ENCODE data around the gene HORMAD2.
"Not testable (repeated sequence)": the region's sequence is repeated elsewhere in the genome, so short reads cannot be mapped to it uniquely, and the experiment has no call there.

HORMAD2 gene

DNA sequence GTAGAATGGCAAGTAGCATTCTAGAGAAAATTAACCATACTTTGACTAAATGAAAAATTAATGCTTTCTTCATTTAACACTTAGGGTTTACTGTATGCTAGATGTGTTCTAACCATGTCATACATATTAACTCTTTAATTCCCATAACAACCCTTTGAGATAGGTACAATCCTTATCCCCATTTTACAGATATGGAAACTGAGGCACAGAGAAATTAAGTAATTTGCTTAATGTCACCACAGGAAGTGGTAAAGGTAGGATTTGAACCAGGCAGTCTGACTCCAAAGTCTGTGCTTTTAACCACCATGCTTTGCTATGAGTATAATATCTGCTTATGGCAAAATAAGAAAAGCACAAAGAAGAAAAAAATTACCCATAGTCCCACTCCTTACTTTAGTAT is 106.8 kb downstream of the HORMAD2 start:
- DNase-seq (ENCODE audit: insufficient read length, low spot score): no peak
- peak; percentile 45 for FAIRE-seq

DNA sequence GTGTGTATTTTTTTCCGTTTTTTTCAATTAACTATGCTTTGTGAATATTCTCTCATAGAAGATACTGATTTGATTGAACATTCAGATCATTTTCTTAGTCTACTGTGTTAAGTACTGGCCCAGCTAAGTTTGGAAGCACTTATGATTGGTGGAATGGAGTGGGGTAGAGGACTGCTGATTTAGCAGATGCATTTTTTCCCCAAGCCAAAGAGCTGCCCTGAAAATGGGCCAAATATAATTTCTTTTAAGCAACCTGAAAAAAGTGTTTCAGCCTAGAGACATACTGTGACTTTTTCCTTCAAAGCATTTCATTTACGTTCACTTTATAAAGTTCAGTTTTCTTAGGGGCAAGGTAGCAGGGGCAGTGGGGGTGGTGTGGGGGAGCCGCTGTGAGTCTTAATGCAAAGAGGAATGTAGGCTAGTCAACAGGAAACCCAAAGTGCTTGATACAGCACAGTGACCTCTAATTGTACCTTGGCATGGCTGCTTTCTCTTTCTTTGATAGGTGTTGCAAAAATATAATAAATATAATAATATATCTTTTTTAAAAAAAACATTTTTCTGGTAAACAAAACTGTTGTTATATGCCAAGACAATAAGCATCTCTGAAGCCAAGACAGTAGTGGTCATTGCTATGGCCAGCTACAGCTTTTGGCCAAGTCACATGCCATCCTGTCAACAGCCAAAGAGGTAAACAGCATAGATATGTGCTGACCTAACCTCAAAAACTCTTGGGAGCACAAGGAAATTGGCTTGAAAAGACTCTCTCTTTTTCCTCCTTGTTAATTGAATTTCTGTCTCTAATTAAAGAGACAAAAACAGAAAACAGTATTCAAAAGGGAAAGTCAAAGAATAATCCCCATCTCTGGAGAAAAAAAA is 107.5 kb downstream of the HORMAD2 start:
- FAIRE-seq: no peak

DNA sequence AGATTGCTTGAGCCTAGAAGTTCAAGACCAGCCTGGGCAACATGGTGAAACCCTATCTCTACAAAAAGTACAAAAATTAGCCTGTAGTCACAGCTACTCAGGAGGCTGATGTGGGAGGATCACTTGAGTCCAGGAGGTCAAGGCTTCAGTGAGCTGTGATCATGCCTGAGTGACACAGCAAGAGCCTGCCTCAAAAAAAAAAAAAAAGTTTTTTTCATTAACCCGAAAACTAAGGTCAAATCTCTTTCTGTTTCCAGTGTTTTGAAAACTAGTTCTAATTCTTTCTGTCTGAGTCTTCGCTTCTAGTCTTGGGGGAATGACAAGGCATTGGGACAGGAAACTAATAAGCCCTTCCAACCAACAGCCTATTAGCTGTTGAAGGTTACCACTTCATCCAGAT is 108.6 kb downstream of the HORMAD2 start:
- FAIRE-seq (no peak), DNase-seq (ENCODE audit: insufficient read length, low spot score) (no peak)

More for the DNA sequence above, 107.5 kb downstream of the HORMAD2 start:
- DNase-seq (ENCODE audit: insufficient read length, low spot score): no peak

DNA sequence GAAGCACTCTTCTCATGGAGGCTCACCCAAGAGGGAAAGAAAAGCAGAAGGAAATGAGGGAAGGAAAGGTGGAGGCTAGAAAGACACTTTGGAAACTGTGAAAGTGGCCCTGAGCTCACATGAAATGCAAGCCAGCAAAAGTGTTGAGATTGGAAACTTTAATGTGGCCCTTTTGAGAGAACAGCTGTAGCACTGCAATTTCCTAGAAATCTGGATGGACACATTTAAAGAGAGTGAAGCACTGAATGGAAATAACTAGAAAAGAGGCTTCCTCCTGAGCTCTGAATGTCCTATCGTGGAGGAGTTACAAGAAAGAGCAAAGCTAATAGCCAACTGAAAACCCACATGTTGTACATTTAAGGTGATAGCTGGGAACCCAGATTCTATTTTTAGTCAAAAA is 110.3 kb downstream of the HORMAD2 start:
- FAIRE-seq (no peak), DNase-seq (ENCODE audit: insufficient read length, low spot score) (no peak)

DNA sequence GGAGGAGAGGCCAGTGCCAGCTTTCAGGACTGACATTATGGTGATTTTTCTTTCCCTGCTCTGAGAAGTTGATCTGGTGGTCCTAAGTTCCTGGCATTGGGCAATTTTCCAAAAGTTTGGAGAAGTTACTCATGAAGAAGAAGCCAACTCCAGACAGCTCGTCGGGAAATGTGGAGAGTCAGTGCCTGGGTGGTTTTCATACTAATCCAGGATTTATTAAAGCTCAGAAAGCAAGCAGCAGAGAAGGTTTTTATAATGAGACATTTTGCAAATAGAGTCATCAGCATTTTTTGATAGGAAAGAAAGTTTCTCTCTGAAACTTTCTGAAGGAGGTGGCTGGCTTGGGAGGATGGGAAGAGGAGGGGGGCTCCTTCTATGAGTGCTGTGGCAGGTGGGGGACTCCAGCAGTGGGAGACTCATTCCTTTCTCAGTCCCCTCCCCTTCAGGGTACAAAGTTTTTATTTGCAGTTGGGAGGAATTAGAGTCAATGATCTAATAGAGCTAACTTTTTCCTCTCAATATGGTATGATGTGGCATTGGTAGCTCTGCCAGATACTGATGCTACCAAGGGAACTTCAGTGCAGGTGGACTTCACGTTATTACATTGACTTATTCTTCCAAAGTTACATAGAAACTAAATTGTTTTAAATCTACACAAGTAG is 110.9 kb downstream of the HORMAD2 start:
- FAIRE-seq: no peak
- DNase-seq (ENCODE audit: insufficient read length, low spot score): no peak

DNA sequence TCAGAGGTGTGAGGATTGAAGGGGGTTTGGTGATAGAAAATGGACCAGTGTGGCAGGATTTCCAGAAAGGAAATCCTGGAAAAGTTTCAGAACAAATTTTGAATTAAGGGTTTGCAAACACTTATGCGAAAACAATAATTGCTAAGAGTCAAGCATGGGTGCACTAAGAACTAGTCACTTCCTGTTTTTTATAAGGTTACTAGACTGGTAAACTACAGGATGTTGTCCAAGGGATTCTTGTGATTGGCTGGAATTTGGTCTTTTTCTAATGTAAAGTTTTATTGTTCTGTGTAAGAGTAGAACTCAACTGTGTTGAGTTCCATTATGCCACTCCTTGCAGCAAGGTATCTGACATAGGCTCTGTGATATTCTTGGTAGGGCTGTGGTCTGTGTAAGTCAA is 112.2 kb downstream of the HORMAD2 start:
- FAIRE-seq (peak; percentile 52), DNase-seq (ENCODE audit: insufficient read length, low spot score) (no peak)

DNA sequence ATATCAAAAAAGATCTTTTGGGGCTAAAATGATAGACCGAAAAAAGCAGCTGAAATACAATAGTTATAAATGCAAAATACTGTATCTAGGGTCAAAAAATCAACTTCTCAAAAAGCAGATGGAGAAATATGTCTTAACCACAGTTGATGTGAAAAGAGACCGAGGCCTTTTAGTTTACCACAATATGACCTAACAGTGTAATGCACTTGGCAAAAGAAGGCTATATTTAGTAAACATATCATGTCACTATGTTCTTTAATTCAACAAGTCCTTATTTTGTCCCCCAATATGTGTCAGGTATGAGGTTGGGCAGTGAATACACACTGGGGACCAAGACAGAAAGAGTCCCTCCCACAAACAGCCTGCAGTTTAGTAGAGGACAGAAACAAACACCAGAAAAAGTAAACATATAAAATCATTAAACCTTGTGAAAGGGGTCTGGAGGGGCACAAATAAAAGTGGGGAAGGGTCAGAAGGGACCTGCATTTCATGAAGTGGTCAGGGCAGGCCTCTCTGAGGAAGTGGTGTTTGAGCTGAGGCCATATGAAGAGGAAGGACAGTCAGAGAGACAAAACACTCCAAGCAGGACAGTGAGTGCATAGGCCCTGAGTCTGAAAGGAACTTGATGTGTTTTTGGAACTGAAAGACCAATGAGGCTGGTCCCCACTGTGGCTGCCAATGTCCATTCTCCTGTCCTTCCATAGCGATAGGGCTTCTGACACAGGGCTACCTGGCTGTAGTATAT is 112.9 kb downstream of the HORMAD2 start:
- DNase-seq (ENCODE audit: insufficient read length, low spot score): no peak
- no peak for FAIRE-seq

DNA sequence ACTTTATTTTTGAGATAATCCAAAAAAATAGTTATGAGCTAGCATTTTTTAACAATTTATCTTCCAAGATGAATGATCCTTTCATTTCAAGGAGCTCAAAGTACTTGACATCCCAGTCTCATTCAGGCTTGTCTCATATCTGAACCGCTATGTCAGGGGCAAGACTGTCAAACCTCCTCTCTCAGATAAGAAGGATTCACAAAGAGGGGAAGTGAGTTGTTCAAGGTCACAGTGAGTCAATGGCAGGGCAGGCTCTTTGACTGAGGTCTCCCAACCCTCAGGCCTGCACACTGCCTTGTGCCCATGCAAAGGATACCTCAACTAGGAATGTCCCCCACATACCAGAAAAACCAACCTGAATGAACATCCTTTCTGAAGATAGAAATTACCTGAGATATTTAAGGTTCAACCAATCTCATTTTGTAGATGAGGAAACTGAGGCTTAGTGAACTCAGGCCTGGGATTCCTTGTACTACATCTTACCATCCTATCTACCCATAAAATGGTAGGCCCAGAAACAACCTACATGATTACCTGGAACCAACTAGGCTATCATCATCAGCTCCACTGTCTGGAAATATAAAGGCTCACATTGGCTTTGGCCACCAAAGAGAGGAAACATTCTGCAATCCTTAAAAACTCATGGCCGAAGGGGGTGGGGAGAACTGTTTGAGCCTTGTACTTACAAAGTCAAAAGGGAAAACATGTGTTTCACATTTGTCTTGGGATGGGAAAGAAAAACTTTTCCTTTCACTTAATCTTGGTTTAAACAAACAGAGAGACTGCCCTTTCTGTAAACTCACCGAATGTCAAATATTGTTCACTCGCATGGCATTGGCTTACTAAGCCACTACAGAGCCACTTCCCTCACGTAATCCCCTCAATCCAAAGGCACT is 115.2 kb downstream of the HORMAD2 start:
- DNase-seq (ENCODE audit: insufficient read length, low spot score) (no peak), FAIRE-seq (no peak)

DNA sequence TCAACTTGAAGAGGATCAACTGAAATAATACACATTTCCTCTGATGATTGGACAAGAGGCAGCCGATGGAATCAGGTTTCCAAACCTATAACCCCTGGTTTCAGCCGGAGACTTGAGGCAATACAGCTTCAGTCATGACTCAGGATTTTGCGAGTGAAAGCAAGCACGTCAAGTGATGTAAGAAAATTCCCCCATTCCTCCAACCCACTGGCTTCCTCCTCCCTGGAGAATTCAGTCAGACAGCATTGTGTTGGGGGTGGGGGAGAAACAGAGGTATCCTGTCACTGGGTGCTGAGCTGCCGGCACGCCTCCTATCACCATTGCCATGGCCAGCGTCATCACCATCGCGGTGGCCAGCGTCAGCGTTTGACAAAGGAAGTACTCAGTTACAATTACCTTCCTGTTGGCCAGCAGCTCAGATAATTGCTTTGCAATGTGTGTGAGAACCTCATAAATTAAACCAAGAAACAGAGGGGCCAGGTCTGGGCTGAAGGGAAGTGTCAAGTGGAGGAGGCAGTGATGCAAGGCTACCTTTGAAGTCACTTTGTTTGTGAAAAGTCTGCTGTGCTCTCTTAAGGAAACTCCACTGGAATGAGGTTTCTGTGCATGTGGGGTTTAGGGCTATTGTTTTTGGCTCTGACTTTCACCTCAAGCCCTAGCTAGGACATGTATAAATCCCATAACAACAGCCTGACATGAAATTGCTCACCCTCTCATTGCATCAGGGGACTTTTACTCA is 116.0 kb downstream of the HORMAD2 start:
- DNase-seq (ENCODE audit: insufficient read length, low spot score) (no peak), FAIRE-seq (peak; percentile 26)

DNA sequence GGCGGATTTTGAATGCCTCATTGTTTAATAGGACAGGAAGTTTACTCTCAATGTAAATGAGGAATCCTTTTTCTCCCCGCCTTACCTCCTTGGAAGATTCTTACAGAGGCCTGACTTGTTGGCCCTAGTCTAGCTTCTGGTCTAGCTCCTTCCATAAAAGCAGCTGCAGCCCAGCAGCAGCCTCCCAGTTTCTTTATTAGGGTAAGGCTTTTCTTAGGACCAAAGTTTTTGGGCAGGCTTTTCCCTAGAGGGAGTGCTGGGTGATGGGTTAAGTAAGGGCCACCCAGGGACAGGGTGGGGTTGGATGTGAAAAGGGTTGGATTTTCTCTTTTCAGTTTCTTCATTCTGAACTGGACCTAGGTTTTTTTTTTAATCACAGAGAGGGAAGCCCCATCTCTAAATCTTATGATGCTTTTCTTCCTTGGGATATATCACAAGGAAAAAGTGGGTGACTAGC is 116.6 kb downstream of the HORMAD2 start:
- DNase-seq (ENCODE audit: insufficient read length, low spot score) (no peak), FAIRE-seq (peak; percentile 53)

DNA sequence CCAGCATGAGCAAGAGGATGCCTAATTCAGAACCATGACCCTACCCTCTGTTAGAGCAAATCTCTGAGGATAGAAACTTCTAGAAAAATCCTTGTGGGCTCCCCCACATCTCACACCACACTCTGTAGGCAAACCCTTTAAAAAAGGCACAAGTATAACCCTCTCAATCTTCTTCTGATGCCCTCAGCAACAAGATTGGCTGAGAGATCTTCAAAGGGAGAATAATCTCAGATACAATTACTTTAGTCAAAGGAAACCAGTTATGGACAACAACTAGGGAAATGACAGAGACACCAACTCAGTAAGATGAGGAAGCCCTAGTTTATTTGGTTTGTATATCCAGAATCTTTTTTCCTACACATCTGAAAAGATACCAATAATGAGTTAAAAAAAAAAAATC is 117.1 kb downstream of the HORMAD2 start:
- no peak for FAIRE-seq
- DNase-seq (ENCODE audit: insufficient read length, low spot score): no peak

DNA sequence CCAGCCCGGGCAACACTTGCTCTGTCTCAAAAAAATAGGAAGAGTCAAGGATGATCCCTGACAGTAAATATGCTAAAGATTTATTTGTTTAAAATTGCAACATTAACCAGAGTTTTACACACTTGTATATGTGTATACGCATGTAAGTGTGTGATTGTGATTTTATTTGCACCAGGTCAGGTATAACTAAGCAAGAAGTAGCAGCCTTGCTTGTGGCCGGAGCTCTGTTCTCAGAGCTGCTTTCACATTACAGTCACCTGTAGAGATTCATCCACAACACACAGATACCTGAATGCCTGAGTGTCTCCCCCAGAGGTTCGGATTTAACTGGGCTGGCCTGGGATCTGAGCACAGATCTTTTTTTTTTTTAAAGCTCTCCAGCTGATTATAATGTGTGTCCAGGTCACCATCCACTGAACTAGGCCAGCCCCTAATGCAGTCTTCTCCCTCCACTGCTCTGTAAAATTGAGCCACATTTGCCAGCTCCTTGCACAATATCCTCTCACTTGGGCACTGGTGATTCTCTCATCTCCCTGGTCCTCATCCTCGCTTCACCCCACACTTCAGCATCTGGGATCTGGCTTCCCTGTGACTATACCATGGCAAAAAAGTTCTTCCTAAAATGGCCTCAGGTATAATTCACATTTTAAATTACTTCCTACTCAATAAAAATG is 118.0 kb downstream of the HORMAD2 start:
- DNase-seq (ENCODE audit: insufficient read length, low spot score) (no peak), FAIRE-seq (no peak)

DNA sequence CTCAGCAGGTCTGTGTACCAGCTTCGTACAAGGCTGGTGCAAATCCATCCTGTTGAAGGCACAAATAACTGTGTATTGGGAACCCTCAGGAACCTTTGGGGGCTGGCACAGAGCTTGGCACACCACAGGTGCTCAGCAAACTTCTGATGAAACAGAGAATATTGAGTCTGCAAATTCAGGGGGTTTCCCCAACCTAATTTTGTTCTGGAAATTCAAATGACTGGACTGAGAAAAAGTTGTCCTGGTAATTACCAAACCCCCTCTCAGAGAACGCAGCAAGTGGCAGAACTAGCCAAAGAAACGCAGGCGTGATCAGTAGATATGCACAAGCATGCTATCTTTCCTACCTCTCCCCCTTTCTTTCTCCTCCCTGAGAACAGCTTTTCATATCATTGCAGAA is 118.7 kb downstream of the HORMAD2 start:
- FAIRE-seq (no peak), DNase-seq (ENCODE audit: insufficient read length, low spot score) (no peak)

DNA sequence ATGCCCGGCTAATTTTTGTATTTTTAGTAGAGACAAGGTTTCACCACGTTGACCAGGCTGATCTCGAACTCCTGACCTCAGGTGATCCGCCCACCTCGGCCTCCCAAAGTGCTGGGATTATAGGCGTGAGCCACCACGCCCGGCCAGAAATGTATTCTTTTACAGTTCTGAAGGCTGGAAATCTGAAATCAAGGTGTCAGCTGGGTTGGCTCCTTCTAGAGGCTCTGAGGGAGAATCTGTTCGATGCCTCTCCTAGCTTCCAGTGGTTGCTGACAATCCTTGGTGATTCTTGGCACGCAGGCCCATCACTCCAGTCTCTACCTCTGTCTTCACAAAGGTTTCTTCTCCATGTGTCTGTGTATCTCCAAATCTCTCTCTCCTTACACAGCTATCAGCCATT is 120.6 kb downstream of the HORMAD2 start:
- DNase-seq (ENCODE audit: insufficient read length, low spot score); FAIRE-seq: not testable (repeated sequence)

DNA sequence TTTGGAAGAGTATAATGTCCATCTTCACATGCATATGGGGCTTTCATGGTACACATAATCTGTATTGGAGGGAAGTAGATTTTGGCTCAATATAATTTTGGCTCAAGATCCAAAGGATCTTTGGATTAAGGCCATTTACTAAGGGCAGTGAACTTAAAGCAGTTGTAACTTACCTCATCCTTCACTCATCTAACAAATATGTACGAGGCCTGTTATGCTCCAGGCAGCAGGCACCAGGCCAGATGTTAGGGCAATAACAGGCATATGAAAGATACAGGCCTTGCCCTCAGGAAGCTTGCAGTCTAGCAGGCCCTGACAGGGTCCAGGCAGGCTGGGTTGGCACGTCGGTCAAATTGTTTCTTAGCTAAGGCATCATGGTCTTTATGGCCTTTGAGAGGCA is 121.7 kb downstream of the HORMAD2 start:
- FAIRE-seq (no peak), DNase-seq (ENCODE audit: insufficient read length, low spot score) (no peak)

DNA sequence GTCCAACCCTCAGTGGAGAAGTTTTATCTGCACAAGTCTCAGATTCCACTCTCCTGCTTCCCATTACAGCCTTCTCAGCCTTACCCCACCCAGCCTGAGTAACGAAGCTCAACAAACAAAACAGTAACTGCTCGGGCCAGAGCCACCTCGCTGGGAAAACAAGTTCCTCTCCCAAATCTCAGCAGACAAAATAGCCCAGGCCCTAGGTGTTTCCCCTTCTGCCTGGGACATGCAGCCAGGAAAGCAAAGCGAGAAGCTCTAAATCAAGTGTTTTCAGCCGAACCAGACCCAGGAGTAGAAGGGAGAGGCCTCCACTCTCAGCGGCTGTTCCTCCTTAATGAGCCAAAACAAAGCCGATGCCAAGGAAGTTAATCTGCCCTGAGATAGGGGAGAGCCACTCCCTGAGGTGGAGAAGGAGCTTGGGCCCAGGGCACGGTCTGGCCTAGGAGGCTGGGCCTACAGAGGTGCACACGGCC is 122.3 kb downstream of the HORMAD2 start:
- FAIRE-seq: no peak

DNA sequence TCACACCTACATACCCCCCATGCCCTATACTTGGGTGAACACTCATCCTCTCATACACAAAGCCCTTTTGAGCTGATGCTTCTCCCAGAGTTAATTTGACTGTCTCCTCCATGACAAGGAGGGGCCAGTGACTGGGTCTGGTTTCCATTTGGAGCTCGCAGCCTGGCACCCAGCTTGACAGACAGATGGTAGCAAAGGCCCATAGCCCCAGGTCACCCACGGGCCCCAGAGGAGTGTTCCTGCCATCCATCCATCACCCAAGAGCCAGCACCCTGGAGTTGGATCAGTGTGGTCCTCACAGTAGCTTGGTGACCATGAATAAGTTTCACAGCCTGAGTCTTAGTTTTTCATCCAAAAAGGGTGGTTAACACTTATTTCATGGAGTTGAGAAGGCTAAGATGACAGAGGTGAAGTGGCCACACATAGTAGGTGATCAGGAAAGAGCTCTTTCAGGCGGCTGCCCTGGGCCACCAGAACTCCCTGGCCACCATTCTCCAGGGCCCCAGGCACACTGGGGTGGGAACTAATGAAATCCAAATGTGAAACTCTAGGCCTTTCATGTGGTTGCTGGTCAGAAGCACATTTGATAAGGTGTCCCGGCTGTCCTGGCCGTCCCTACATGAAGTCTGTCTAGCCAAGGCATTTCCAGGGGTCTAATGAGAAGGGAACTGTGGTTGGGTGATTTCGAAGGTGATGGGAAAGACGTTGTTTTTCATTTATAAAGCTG is 123.9 kb downstream of the HORMAD2 start:
- FAIRE-seq: no peak

More for the DNA sequence above, 122.3 kb downstream of the HORMAD2 start:
- no peak for DNase-seq (ENCODE audit: insufficient read length, low spot score)

DNA sequence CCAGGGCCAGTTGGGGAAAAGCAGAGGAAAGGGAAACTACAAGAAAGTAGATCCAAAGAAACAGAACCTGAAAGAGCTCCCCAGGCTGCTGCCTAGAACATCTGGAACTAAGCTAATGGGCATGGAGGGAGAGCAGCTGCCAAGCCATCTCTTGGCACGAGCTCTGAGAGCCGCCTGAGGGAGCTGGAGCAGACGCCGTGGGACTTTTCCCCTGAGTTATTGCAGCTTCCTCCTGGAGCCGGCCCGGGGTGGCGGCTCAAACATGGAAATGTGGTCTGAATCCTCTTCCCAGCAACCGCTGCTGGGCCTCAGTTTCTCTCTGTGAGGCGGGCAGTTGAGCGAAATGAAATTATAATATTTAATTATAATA is 124.5 kb downstream of the HORMAD2 start:
- no peak for DNase-seq (ENCODE audit: insufficient read length, low spot score)
- FAIRE-seq: no peak

More for the DNA sequence above, 123.9 kb downstream of the HORMAD2 start:
- DNase-seq (ENCODE audit: insufficient read length, low spot score): no peak
